WTC11 (cell line): Measurements from ENCODE around the gene CLEC20A.

Source experiments
- CREM ChIP-seq: sonication (generic); formaldehyde crosslinking; IDR thresholded peaks from 2 replicates; pipeline ENCODE4 v1.8.1; 2022; ENCODE audit warnings: mild to moderate bottlenecking, missing genetic modification reagents, moderate library complexity
- CTCF ChIP-seq: fragments of 200-600 bp; IDR thresholded peaks from 2 replicates; pipeline ENCODE4 v1.8.0; 2022; ENCODE audit warnings: antibody characterized with exemption
- E2F1 ChIP-seq: sonication (generic); formaldehyde crosslinking; IDR thresholded peaks from 2 replicates; pipeline ENCODE4 v1.8.0; 2022; ENCODE audit warnings: mild to moderate bottlenecking, missing genetic modification reagents
- FOXP4 ChIP-seq: sonication (generic); formaldehyde crosslinking; IDR thresholded peaks from 2 replicates; pipeline ENCODE4 v1.8.0; 2022; ENCODE audit warnings: mild to moderate bottlenecking, missing genetic modification reagents
- IRF2 ChIP-seq: sonication (generic); formaldehyde crosslinking; IDR thresholded peaks from 2 replicates; pipeline ENCODE4 v1.8.0; 2022; ENCODE audit warnings: low read depth, missing genetic modification reagents, borderline replicate concordance
- MAX ChIP-seq: sonication (generic); formaldehyde crosslinking; IDR thresholded peaks from 2 replicates; pipeline ENCODE4 v1.8.0; 2022; ENCODE audit warnings: mild to moderate bottlenecking, missing genetic modification reagents
- NFYB ChIP-seq: sonication (generic); formaldehyde crosslinking; conservative IDR thresholded peaks from 2 replicates; pipeline ENCODE4 v1.8.0; 2022; ENCODE audit warnings: low read depth, missing genetic modification reagents
- NR1H2 ChIP-seq: sonication (generic); formaldehyde crosslinking; IDR thresholded peaks from 2 replicates; pipeline ENCODE4 v1.9.0; 2021; ENCODE audit warnings: mild to moderate bottlenecking, moderate library complexity, missing genetic modification reagents
- SP1 ChIP-seq: sonication (generic); formaldehyde crosslinking; conservative IDR thresholded peaks from 2 replicates; pipeline ENCODE4 v1.8.1; 2022; ENCODE audit warnings: missing genetic modification reagents
- TCF7 ChIP-seq: sonication (generic); formaldehyde crosslinking; IDR thresholded peaks from 2 replicates; pipeline ENCODE4 v1.8.0; 2022; ENCODE audit warnings: mild to moderate bottlenecking, low read depth, missing genetic modification reagents, moderate library complexity
- ZBTB43 ChIP-seq: sonication (generic); formaldehyde crosslinking; IDR thresholded peaks from 2 replicates; pipeline ENCODE4 v1.8.1; 2023; ENCODE audit warnings: mild to moderate bottlenecking, missing genetic modification reagents
- ZNF121 ChIP-seq: sonication (generic); formaldehyde crosslinking; IDR thresholded peaks from 2 replicates; pipeline ENCODE4 v1.8.0; 2023; ENCODE audit warnings: missing genetic modification reagents

- no peak for TF ChIP-seq CTCF
- no peak for TF ChIP-seq FOXP4 (CRISPR knock-in tag)
- no peak for TF ChIP-seq E2F1 (CRISPR knock-in tag)
- TF ChIP-seq ZBTB43 (CRISPR knock-in tag), result no peak
- TF ChIP-seq NR1H2, result no peak
- no peak for TF ChIP-seq IRF2
- no peak for TF ChIP-seq SP1 (CRISPR knock-in tag)
- TF ChIP-seq CREM (CRISPR knock-in tag), result no peak
- no peak for TF ChIP-seq NFYB (CRISPR knock-in tag)
- TF ChIP-seq ZNF121, result no peak
- TF ChIP-seq MAX (CRISPR knock-in tag), result no peak
- no peak for TF ChIP-seq TCF7 (CRISPR knock-in tag)
Observed at GRCh38 chr1:178477841-178478240, 18.9 kb downstream of the CLEC20A start.
